Endothelial cell (in vitro differentiated cells): ENCODE data around the gene POR. TPM values are rescaled to one million over a fixed set of nuclear protein-coding genes. Genes with fewer than 3 reads are reported as not detected.

Experiments
- DNase-seq: peaks from one replicate; pipeline ENCODE4 v3.0.0; 2021; ENCODE audit warnings: low spot score
- H3K27ac Mint-ChIP-seq: one replicate; pipeline ENCODE4 v1.8.0; 2021; ENCODE audit warnings: mixed read lengths, inconsistent platforms; ENCODE audit not compliant: unreplicated experiment
- H3K27me3 Mint-ChIP-seq: one replicate; pipeline ENCODE4 v1.8.0; 2021; ENCODE audit warnings: mild to moderate bottlenecking, moderate library complexity, mixed read lengths, inconsistent platforms; ENCODE audit not compliant: unreplicated experiment
- H3K36me3 Mint-ChIP-seq: one replicate; pipeline ENCODE4 v1.8.0; 2021; ENCODE audit warnings: mild to moderate bottlenecking, low read depth, mixed read lengths, inconsistent platforms; ENCODE audit not compliant: unreplicated experiment
- H3K4me1 Mint-ChIP-seq: one replicate; pipeline ENCODE4 v1.8.0; 2021; ENCODE audit warnings: mild to moderate bottlenecking, mixed read lengths, inconsistent platforms; ENCODE audit not compliant: unreplicated experiment
- H3K4me3 Mint-ChIP-seq: one replicate; pipeline ENCODE4 v1.8.0; 2021; ENCODE audit warnings: mild to moderate bottlenecking, mixed read lengths, inconsistent platforms; ENCODE audit not compliant: unreplicated experiment
- H3K9me3 Mint-ChIP-seq: one replicate; pipeline ENCODE4 v1.8.0; 2021; ENCODE audit warnings: mixed read lengths, inconsistent platforms; ENCODE audit not compliant: unreplicated experiment
- total RNA-seq: library from RNA; stranded (reverse); fragmentation: NEBNext Ultra II Directional; extraction: Animal tissue kit (Norgen Biotek cat#: 25700); gene quantifications from one replicate; pipeline ENCODE4 v1.2.1, GENCODE V29; 2021; ENCODE audit not compliant: unreplicated experiment
- TF ChIP-seq, protein P1 (sequence below): fragments of 200-600 bp; sonication (generic); IDR thresholded peaks from one replicate; pipeline ENCODE4 v1.5.0; 2021; ENCODE audit warnings: antibody characterized with exemption; ENCODE audit not compliant: unreplicated experiment

Gene POR
- total RNA-seq, 1 donor from 2014 or later, result 70.8 TPM

DNA sequence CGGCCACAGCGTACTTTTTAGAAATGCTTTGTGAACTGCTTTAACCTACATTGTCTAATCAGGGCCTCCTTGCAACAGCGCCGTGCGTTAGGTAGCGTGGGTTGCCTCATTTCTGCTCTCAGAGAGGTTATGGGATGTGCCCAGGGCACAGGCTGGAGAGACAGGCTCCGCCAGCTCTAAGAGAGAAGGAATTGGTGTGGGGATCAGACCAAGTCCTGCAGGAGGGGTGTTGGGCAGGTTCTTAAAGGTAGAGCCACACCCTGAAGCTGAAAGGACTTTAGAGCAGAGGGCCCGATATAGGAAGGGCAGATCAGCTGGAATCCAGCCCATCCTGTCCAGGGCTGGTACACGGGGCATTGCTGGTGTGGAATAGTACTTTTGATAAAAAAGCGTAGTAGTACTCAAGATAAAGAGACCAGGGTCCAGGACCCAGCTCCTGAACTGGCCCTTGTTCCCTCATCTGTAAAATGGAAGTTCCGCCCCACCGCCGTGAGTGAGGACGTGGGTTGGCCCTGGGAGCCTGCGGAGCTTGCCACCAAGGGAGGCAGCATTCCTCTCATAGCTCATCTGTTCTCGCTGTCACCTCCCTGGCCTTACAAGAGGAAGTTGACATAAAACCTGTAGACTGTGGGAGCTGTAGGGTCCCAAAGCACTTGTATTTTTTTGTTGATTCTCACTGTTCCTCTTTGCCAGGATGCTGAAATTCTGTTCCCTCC is 42.2 kb downstream of the POR start:
- H3K27ac Mint-ChIP-seq, result no peak overlapping the region
- DNase-seq, result no peak
- TF ChIP-seq, protein P1, sequence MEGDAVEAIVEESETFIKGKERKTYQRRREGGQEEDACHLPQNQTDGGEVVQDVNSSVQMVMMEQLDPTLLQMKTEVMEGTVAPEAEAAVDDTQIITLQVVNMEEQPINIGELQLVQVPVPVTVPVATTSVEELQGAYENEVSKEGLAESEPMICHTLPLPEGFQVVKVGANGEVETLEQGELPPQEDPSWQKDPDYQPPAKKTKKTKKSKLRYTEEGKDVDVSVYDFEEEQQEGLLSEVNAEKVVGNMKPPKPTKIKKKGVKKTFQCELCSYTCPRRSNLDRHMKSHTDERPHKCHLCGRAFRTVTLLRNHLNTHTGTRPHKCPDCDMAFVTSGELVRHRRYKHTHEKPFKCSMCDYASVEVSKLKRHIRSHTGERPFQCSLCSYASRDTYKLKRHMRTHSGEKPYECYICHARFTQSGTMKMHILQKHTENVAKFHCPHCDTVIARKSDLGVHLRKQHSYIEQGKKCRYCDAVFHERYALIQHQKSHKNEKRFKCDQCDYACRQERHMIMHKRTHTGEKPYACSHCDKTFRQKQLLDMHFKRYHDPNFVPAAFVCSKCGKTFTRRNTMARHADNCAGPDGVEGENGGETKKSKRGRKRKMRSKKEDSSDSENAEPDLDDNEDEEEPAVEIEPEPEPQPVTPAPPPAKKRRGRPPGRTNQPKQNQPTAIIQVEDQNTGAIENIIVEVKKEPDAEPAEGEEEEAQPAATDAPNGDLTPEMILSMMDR, result no peak
- H3K27me3 Mint-ChIP-seq, result peaks cover 2% of the 10 kb centered on the region
- no peaks in the 10 kb centered on the region for H3K4me1 Mint-ChIP-seq
- H3K9me3 Mint-ChIP-seq, result no peaks in the 10 kb centered on the region
- H3K36me3 Mint-ChIP-seq, result peaks cover 8% of the 10 kb centered on the region
- H3K4me3 Mint-ChIP-seq, result no peak overlapping the region

DNA sequence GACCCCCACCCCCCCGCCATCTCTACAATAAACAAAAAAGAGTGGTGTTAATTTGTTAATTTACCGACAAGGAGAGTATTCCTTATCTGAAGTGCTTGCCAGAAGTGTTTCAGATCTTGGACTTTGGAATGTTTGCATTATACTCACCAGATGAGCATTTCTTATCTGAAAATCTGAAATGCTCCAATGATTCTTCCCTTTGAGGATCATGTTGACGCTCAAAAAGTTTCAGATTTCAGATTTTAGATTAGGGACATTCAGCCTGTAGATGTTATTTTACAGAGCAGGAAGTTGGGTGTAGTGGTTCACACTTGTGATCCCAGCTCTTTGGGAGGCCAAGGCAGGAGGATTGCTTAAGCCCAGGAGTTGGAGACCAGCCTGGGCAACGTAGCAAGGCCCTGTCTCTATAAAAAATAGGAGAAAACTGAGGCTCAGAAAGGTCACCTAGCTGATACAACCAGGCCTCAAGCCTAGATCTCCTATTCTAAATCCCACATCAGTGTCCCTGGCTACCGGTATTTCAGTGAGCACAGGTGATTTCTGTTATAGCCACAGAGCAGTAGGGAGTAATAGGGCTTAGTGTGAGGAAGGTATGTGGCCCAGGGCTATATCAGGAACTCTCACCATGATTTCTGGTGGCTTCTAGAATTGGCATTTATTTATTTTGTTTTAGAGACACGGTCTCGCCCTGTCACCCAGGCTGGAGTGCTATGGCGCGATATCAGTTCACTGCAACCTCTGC is 44.0 kb downstream of the POR start:
- no peak for DNase-seq
- H3K27me3 Mint-ChIP-seq, result peaks cover 2% of the 10 kb centered on the region
- H3K27ac Mint-ChIP-seq, result no peak overlapping the region
- peaks cover 6% of the 10 kb centered on the region for H3K36me3 Mint-ChIP-seq
- H3K4me3 Mint-ChIP-seq, result no peak overlapping the region
- TF ChIP-seq, protein P1, result no peak
- H3K9me3 Mint-ChIP-seq, result no peaks in the 10 kb centered on the region
- H3K4me1 Mint-ChIP-seq, result peaks cover 6% of the 10 kb centered on the region

DNA sequence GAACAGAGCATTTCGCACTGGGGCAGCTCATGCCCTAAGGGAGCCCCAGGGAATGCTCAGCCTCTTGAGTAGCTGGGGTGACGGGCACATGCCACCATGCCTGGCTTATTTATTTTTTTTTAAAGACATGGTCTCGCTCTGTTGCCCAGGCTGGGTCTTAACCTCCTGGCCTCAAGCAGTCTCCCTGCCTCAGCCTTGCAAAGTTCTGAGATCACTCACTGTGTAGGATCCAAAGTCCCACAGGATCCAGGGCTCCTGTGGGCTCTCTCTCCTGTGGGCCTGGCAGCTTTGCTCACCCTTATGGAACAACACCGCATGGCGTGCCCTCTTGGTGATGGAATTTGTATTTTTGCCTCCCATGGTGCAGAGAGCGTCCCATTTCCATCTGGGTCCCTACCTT is 45.4 kb downstream of the POR start:
- Mint-ChIP-seq H3K4me1 (peaks cover 6% of the 10 kb centered on the region), H3K27me3 (peaks cover 2% of the 10 kb centered on the region), H3K4me3 (no peak overlapping the region), H3K36me3 (peaks cover 9% of the 10 kb centered on the region), H3K9me3 (no peaks in the 10 kb centered on the region), H3K27ac (no peak overlapping the region)
- DNase-seq, result no peak
- TF ChIP-seq, protein P1, result no peak

DNA sequence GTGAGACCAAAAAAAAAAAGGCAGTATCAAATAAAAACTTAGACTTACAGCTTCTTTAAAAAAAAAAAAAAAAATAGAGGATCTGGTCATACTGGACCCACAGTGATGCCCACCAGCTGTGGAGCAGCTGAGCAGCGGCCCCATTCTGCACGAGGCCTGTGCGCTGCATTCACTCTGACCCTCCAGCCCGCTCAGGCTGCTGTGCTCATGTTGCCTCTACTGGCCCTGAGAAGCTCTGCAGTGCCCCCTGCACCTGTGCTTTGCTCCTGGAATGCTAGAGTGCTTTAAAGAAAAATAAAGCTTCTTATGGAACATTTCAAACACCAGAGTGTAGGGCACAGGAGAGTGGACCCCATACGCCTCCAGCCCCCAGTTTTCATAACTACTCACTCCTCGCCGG is 46.3 kb downstream of the POR start:
- DNase-seq, result no peak
- Mint-ChIP-seq H3K36me3 (peaks cover 13% of the 10 kb centered on the region), H3K27me3 (peaks cover 2% of the 10 kb centered on the region), H3K4me1 (peaks cover 6% of the 10 kb centered on the region), H3K9me3 (no peaks in the 10 kb centered on the region), H3K27ac (no peak overlapping the region), H3K4me3 (no peak overlapping the region)
- TF ChIP-seq, protein P1, result no peak
